Right ventricle myocardium superior (tissue), 1 donor: Measurements from ENCODE around the gene CXorf38. TPM values are rescaled to one million over a fixed set of nuclear protein-coding genes. Genes with fewer than 3 reads are reported as not detected.

Experiments used
- ATAC-seq: fragments of 200-7000 bp; cut with Tn5 transposase; one replicate; pipeline ENCODE4 v1.9.1; 2020; ENCODE audit warnings: mild to moderate bottlenecking; ENCODE audit not compliant: poor library complexity
- DNase-seq: peaks from one replicate; pipeline ENCODE4 v3.0.0-alpha.2; 2020
- intact Hi-C: fragments of 100-400 bp; cut with DNase I; formaldehyde crosslinking; loops from one replicate; pipeline ENCODE4 v1.11.2; 2022
- long read RNA-seq: library from polyadenylated mRNA; unstranded; transcript quantifications from one replicate; pipeline ENCODE4 v2.0.0, GENCODE V29; 2021
- total RNA-seq: library from RNA; stranded (reverse); fragmentation: NEBNext Ultra II Directional; extraction: Animal tissue kit (Norgen Biotek cat#: 25700); gene quantifications from one replicate; pipeline ENCODE4 v1.2.1, GENCODE V29; 2021
- donor health status: DM: no; HTN: yes; CAD: no; lungs with severe emphysema.

The CXorf38 gene, protein sequence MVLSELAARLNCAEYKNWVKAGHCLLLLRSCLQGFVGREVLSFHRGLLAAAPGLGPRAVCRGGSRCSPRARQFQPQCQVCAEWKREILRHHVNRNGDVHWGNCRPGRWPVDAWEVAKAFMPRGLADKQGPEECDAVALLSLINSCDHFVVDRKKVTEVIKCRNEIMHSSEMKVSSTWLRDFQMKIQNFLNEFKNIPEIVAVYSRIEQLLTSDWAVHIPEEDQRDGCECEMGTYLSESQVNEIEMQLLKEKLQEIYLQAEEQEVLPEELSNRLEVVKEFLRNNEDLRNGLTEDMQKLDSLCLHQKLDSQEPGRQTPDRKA
- total RNA-seq, result 4.8 TPM
- long read RNA-seq, partial matches to known transcripts, result 1 of 9 reads
- long read RNA-seq, other reads (novel, unspliced or antisense), result 6 of 9 reads

DNA sequence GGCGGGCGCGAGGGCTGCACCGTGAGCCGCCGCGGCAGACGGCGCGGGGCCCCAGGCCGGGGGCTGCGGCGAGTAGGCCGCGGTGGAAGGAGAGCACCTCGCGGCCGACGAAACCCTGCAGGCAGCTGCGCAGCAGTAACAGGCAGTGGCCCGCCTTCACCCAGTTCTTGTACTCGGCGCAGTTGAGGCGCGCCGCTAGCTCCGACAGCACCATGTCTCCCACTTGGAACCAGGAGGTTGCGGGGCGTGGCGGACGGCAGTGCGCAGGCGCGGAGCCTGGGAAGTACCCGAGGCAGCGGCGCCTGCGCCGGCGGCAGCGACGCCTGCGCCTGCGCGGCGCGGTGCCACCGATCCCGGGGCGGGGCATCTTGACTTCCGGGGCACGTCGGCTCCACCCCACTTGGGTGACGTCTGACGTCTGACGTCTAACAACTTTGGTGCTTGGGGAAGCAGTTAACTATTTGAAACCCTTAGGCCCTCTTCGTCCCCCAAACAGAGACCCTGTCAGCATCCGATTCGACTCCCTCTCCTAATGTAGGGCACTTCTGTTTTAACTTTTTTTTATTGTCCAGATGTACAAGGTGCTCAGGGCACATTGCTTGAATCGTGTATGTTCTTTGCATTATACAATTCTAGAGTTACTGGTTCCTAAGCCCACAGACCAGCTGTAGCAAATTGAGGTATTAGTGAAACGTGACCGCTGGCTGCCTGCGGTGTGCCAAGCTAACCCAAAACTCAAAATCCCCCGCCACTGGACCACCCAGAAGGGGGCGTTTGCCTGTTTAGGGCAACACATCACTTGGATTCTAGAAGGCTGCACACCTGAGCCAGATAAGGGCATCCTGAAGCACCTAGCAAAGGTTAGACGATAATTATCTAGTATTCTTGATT lies at the start of gene CXorf38:
Gene CXorf38, minus strand, starts transcription at position 255 of the 891 bp plus-strand sequence. Its CDS starts 41 bp downstream, at position 214.
- peak; percentile 94 for ATAC-seq
- DNase-seq, result peak; percentile 94
- intact Hi-C loops, result no loop called here

DNA sequence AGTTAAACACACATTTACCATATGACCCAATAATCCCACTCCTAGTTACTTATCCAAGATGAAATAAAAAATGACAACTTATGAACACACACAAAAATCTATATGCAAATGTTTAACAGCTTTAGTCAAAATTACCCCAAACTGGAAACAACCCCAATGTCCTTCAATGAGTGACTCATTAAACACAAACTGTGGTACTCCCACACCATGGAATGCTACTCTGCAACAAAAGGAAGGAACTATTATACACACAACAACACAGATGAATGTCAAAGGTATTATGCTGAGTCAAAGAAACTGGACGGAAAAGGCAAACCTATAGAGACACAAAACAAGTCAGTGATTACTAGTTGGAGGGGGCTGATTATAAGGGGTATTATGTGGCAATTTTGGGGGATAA lies 47.4 kb upstream of the CXorf38 start:
- intact Hi-C loops, result no loop called here
- ATAC-seq, result no peak
- DNase-seq, result no peak

DNA sequence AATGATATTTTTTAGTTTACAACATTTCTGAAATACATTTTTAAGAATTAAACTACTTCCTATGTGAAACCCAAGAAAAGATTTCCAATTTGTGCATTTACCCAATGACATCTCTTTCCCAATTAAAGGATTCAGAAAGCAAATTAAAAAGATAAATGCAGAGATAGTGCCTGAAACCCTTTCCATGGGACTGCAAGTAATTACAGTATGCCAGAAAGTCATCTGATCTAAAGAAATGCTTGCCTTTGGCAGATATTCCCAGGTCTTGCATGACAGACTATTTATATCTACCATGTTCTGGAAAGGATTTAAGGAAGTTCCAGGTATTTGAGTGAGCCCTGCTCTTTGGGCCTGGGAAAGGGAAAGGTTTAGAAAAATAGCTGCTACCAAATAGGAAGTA lies 41.6 kb upstream of the CXorf38 start:
- intact Hi-C loops, result no loop called here
- DNase-seq (no peak), ATAC-seq (no peak)

DNA sequence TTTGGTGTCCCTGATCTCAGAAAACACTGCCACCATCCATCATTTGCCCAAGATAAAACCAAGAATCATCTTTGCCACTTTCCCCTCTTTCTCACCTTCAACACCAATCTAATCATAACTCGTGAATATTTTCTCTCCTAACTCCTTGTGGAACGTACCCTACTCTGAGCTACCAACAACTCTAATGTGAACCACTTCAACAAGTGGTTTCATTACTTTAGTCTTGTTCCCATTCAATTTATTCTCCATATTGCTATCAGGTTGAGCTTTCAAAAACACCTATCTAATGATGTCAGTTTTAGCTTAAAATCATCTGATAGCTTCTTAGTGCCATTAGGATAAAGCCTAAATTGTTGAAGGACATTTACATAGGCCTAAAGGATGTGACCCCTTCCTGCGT lies 39.8 kb upstream of the CXorf38 start:
- no peak for DNase-seq
- no peak for ATAC-seq
- intact Hi-C loops, result no loop called here

DNA sequence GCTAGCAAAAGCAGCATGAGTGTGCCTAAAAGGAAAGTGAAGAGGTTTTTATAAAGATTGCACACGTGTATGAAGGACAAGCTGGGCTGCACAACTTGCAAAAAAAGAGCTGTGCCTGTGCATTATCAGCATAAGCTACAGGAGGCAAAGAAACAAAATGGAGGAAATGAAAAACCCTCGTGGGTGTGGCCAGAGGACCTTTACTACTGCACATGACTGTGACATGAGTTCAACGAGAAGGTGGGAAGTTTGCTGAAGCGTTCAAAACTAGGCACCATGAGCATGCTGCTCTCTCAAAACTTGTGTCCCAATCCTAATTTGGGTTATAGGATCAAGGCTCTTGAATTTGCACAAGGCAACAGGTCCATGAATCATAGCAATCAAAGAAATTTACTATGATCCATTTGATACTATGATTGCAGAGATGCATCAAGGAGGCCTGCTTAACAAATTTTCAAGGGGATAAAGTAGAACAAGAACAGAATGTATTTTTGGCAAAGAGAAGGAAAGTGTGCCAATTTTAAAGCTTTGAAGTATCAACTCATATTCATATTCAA lies 38.1 kb upstream of the CXorf38 start:
- intact Hi-C loops, result no loop called here
- no peak for ATAC-seq
- no peak for DNase-seq

DNA sequence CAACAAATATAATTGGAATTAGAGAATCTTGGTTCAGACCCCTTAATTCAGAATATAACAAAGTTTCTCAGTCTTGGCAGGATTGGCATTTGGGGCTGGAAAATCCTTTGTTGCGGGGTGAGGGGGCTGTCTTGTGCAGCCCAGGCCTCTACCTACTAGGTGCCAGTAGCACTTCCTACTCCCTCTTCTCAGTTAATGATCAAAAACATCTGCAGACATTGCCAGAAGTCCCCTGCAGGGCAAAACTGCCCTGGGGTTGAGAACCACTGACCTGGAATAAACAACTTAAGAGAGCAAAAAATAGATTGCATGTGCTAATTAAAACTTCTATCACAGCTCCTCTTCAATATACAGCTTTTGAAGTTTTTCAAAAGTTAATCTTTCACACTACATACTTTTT lies 36.7 kb upstream of the CXorf38 start:
- DNase-seq, result no peak
- no peak for ATAC-seq
- intact Hi-C loops, result no loop called here

DNA sequence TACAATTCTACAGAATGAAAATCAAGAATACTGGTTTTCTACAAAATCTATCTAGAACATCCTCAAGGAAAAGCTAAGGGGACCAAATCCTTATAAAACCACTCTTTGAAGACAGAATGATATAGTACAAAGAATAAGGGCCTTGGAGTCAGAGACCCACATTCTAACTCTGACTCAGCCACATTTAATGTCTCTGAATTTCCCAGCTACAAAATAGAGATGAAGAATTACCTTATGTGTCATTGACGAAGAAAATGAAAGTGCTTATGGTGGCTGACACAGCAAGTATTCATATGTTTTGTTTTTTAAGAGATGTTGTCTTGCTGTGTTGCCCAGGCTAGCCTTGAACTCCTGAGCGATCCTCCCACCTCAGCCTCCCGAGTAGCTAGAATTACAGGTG lies 35.9 kb upstream of the CXorf38 start:
- DNase-seq, result no peak
- no peak for ATAC-seq
- intact Hi-C loops, result no loop called here

DNA sequence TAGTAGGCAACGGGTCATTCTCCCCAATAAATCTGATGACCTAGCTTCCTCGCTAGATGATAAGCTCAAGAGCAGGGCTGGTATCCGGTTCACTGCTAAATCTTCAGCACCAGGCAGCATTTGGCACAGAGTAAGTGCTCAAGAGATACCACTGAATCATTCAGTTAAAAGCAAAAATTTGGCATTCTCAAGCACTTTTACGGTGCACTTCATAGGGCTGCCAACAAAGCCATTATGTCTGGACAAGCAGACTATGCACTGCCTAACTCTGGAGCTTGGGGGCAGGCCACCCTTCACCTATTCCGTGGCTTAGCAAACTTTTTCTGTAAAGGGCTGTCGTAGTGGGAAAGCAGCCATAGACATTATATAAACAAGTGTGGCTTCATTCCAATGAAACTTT lies 23.8 kb upstream of the CXorf38 start:
- intact Hi-C loops, result no loop called here
- ATAC-seq, result peak; percentile 66
- no peak for DNase-seq

DNA sequence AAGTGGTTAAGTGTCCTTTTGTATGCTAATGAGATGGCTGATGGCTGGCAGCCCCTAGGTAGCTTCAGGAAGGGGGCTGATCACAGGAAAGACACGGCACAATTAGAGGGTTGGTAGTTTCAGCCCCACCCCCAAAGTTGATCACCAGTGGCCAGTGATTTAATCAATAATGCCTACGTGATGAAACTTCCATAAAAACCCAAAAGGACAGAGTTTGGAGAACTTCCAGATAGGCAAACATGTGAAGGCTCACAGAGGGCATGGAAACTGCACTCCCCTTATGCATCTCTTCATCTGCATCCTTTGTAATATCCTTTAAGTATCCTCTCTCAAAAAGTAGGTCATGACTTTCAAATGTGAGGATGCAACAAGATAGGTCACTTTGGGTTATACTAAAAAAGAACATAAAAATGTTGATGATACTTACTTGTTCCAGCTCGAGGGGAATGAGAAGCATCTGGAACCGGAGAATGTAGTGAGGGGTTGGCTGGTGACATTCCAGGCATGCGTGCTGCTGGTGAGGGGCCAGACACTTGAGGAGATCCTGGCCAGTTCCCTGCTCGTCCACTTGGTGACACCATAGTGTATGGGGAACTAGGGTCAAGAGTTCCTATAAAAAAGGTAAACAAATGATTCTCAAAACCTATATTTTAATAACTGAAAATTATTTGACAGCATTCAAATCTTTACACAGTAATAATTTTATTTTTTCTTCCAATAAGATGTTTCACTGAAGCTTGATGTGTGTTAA lies 16.7 kb upstream of the CXorf38 start:
- DNase-seq (no peak), ATAC-seq (no peak)
- intact Hi-C loops, result no loop called here

DNA sequence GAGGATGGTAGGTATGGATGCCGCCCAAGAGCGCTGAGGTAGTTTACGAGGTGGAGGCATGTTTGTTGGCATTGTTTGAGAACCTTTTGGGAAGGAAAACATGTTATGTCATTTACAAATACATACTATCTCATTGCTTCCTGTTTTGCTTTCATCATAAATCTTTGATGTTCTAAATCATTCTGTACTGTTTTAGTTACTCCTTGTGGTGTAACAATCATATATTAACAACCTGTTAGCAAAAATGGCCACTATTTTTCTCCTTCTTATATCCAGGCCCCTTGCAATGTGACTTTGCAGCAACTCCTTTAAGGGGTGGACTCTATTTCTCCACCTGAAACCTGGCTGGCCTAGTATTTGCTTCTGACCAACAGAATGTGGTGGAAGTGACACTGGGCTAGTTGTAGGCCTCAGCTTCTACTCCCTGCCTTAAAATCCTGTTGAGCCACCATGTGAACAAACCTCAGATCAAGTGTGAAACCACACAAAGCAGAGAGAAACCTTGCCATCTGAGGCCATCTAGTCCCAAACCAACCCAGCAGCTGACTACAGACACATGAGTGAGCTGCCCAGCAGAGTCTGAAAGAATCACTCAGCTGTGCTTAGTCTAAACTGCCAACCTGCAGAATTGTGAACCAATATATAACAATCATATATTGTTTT lies 15.8 kb upstream of the CXorf38 start:
- intact Hi-C loops, result no loop called here
- DNase-seq, result no peak
- no peak for ATAC-seq

DNA sequence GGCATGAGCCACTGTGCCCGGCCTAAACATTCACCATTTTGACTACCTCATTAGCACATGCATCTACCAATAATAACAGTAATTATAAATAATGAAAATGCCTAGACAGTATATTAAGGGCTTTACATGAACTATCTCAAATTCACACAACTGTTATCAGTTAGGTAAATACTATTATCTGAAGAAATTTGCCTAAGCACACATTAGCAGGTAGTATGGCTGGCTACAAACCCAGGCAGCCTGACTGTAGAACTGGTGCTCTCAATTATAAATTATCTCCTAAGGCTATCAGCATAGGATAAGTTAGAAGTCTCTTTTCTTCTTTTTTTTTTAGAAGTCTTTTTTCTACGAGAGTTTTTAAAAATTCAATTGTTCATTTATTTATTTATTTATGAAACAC lies 14.1 kb upstream of the CXorf38 start:
- no peak for DNase-seq
- intact Hi-C loops, result no loop called here
- ATAC-seq, result no peak

DNA sequence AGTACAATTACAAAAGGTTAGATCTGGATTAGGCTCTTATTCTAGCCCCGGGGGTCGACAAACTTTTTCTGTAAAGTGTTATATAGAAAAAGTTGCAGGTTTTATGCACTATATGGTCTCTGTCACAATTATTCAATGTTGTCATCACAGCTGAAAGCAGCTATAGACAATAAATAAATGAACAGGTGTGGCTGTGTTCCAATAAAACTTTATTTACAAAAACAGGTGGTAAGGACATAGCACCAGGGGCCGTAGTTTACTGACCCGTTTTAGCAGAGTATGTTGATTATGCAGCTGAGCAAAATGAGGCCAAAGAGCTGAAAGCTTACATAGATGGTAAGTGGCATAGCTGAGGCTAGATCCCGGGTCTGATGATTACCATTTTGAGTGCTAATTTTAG lies 13.0 kb upstream of the CXorf38 start:
- ATAC-seq (no peak), DNase-seq (no peak)
- intact Hi-C loops, result no loop called here

DNA sequence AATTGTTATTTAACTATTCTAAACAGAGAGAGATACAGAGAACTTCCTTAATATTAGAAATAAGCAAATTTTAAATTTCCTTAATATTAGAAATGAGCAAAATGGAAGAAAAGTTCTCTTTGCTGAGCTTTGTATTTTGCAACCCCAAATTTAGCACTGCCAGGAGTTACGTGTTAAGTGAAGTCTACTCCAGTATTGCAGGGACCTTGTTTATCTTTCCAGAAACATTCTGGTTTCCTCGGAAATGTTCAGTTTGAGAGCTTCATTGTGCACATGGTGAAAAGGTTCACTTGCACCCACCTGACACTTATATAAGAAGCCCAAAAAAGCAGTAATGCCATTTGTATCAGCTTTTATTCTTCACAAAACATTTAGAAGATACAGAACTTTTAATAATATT lies 6.2 kb upstream of the CXorf38 start:
- ATAC-seq, result no peak
- no peak for DNase-seq

DNA sequence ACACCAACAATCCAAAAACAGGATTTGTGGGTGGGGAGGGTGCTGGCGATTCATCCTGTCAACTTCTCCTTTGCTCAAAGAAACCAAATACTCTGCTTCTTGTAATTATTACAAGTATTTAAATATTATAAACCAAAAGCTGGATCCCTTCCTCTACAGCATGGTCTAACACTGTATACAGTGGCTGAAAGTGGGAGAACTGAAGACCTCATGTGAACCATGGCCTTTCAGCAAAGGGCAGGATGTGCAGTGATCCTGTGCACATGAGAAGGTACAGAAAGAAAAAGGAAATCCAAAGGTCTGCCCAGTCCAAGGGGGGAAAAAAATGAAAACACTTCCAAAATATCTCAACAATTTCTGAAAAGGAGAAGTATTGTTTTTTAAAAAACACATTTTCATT lies 5.3 kb upstream of the CXorf38 start:
- intact Hi-C loops, result loop anchor here (5.0 kb wide), 1 partner anchor 140 kb away; no protein-coding TSS in a partner anchor
- DNase-seq, result no peak
- no peak for ATAC-seq

More for the DNA sequence above, 6.2 kb upstream of the CXorf38 start:
- intact Hi-C loops, result loop anchor here (5.0 kb wide), 1 partner anchor 139 kb away; no protein-coding TSS in a partner anchor

DNA sequence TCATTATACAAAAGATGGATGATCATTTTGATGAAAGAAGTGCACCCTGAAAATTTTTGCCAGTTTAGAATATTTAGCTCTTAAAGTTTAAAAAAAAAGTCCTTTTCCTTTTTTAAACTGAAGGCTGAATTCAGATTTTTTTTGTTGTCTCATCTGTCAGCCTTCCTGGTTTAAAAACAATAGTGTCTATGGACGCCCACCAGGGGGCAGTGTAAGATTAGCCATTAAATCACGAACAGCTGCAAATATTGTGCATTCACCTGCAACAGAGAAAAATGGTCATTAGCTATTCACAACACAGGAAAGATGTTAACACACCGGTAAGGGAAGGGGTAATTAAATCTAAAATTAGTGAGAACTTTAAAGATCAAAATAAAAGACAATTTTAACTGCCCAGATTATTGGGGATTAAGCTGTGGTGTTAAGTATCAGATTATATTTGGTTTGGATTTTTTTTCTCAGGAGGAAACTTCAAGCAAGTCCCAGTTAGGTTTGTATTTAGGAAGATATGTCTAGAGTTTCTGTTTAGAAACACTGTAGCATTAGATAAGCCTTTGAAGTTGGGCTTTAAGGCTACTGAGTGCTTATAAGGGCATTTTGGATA lies 4.4 kb upstream of the CXorf38 start:
- ATAC-seq (no peak), DNase-seq (peak; percentile 42)
- intact Hi-C loops, result loop anchor here (5.0 kb wide), 1 partner anchor 141 kb away; no protein-coding TSS in a partner anchor

DNA sequence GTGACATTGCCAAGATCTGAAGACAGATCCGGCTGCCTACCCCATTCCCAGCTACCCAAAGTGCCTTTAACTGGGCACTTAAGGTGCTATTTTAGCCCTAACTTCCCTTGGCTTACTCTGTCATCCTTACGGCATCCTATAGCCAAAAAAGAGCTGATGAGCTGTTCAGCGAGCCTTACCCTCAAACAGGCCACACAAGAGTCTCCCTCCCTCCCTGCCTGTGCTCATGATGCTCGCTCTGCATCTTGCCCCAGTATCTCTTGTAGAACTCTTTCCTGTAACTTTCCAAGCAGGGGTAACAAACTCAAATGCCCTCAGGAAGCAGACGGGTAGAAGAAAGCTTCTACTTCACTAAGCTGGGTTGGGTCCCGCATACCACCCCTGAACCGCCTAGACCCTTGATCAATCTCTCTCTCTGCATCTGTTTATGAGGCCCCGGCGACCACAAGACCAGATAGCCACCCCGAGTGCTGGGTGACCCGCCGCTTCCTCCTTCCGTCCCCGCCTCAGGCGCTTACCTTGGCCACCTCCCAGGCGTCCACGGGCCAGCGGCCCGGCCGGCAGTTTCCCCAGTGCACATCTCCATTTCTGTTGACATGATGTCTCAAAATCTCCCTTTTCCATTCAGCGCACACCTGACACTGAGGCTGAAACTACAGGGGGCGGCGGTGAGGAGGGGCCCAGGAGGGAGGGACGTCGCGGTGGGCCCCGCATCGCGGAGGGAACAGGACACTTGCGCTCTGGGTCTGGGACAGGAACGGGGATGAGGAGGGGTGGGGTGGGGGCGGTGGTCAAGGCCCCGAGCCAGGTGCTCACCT lies 663 bp downstream of the CXorf38 start:
- peak; percentile 56 for DNase-seq
- peak; percentile 59 for ATAC-seq
- intact Hi-C loops, result no loop called here

DNA sequence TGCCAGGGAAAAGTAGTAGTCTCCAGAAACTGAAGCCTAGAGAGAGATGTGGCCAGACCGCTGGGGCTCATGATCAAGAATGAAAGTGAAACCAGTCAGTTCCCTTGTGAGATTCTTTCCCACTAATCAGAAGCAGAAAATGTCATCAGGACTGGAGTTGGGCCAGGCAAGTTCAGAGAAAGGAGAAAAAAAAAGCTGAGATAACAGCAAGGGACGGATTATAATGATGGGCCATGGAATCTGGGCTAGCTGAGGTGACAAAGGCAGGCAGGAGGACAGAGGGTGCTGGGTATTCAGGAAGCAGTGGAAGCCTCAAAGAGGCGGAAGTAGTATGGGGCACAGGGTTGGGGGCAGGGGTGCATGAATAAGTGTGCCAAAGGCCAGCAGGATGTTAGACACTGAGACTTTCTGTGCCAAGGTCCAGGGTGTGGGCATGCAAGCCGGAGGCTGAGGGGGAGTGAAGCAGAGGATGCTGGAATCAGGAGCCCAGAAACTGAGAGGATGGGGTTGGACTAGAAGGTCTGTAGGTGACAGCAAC lies 2.5 kb downstream of the CXorf38 start:
- intact Hi-C loops, result no loop called here
- DNase-seq, result peak; percentile 47
- peak; percentile 46 for ATAC-seq
